ENCODE data around the gene KHK. TPM values are rescaled to one million over a fixed set of nuclear protein-coding genes. Genes with fewer than 3 reads are reported as not detected.

The KHK gene
- total and polyA plus RNA-seq, 9 of the 15 experiments (the other 6 are each of a cell fraction or from before 2014, with no cell fraction given) = 1.5 to 10.7 (median 5.2) TPM

GRCh38 chr2:27050281-27050995 is 36.1 kb upstream of the KHK start (continued):
- no peak for TF ChIP-seq CBX5 (IDR thresholded peaks at IDR 0.05; ENCODE audit: borderline replicate concordance, low read depth)
- TF ChIP-seq PHB (CRISPR knock-in tag; IDR thresholded peaks at IDR 0.05) = 0 out of 2 replicates have a peak, but pooled peaks have one; percentile 14
- no peak for TF ChIP-seq ZNF518B (CRISPR knock-in tag; IDR thresholded peaks at IDR 0.05)
- peak; percentile 94 for TF ChIP-seq GTF3C2 (IDR thresholded peaks at IDR 0.05; ENCODE audit: borderline replicate concordance, extremely low read depth, insufficient read length)
- TF ChIP-seq GATAD2A (IDR thresholded peaks at IDR 0.05) = no peak
- peak; percentile 39; the same call in 1 of the 2 replicates for TF ChIP-seq ESRRA (IDR thresholded peaks at IDR 0.05; ENCODE audit: borderline replicate concordance, low read depth)
- TF ChIP-seq SETDB1 (IDR thresholded peaks at IDR 0.05; ENCODE audit: low read length) = no peak
- TF ChIP-seq MBD2 (IDR thresholded peaks at IDR 0.05; ENCODE audit: borderline replicate concordance, low read depth) = no peak
- TF ChIP-seq ZBTB5 (IDR thresholded peaks at IDR 0.05) = peak; percentile 57
- peak; percentile 81; the same call in 1 of the 2 replicates for TF ChIP-seq KLF6 (CRISPR knock-in tag; IDR thresholded peaks at IDR 0.05; ENCODE audit: borderline replicate concordance)
- TF ChIP-seq NEUROD1 (IDR thresholded peaks at IDR 0.05; ENCODE audit: borderline replicate concordance, low read depth, low read length, partially characterized antibody) = no peak
- no peak for TF ChIP-seq HNRNPK (IDR thresholded peaks at IDR 0.05; ENCODE audit: low read depth, low read length, poor library complexity, severe bottlenecking)
- no peak for TF ChIP-seq ZZZ3 (IDR thresholded peaks at IDR 0.05)
- TF ChIP-seq ZNF282 (CRISPR knock-in tag; IDR thresholded peaks at IDR 0.05) = no peak
- no peak for TF ChIP-seq DLX4 (CRISPR knock-in tag; IDR thresholded peaks at IDR 0.05)
- no peak; a peak in 1 of 4 replicates for TF ChIP-seq FOXK2 (conservative IDR thresholded peaks at IDR 0.05 in 1 of 2, IDR thresholded peaks at IDR 0.05 in 1 of 2; ENCODE audit: low read depth in 2 of 2)
- TF ChIP-seq RBM15 (IDR thresholded peaks at IDR 0.05; ENCODE audit: insufficient read depth, low read length) = no peak
- no peak for TF ChIP-seq SREBF2 (CRISPR knock-in tag; IDR thresholded peaks at IDR 0.05)
- TF ChIP-seq ZBTB8A (IDR thresholded peaks at IDR 0.05; ENCODE audit: partially characterized antibody) = peak; percentile 63
